ENCODE results near the gene ZMYND8.

DNA sequence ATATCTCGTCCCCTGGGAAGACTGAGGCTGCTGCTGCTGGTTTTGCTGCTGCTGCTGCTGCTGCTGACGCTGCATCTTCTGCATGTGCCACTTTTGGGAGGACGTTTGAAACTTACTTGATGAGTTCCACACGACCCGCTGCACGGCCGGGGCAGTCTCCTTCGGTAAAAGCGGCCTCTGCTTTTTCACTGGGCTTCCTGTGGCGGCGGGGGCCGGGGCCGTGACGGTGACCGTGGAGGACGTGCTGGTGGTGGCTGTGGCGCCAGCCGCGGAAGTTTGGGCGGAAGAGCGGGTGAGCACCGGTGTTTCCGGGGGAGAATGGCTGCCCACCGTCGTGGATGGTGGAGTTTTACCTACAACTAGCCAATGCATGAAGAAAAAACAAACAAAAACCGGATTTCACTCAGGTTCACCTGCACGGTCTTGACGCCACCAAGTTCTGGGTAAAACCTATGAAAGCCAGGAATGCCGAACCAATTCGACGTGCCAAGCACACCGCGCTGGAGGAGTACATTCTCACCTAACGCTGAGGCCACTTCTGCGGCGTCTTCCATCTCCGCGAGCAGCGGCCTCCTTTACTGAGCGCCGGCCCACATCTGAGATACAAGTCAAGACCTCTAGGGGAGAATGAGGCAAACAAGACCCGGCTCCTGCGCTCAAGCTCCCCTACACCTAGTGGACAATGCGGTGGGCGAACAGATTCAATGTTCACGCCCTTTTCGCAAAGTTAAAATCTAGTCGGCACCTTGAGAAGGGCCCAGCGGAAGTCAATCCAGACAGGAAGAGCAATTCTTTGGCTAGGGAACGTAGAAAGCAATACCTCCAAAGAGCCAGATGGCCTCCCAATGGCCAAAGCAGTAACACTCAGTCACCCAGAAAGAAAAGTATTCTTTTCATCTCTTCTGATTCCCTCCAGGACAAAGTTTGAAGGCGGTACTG lies 117.5 kb downstream of the ZMYND8 start:
- TF ChIP-seq ZNF274 (IDR thresholded peaks at IDR 0.05; ENCODE audit: low read depth, low read length) = no peak
- TF ChIP-seq SUZ12 (IDR thresholded peaks at IDR 0.05; ENCODE audit: extremely low read depth, insufficient read depth, insufficient read length) = no peak
- TF ChIP-seq YY1 (IDR thresholded peaks at IDR 0.05; ENCODE audit: insufficient read depth, insufficient read length) = no peak

Measured in NT2/D1 (cell line).